GM21381 (cell line): Measurements from ENCODE around the gene S100A12.

ENCODE experiments used
- ATAC-seq: cut with Tn5 transposase; IDR thresholded peaks from one replicate; pipeline ENCODE4 v1.9.1; 2021; ENCODE audit warnings: mild to moderate bottlenecking, moderate library complexity; ENCODE audit not compliant: unreplicated experiment

S100A12 gene

DNA sequence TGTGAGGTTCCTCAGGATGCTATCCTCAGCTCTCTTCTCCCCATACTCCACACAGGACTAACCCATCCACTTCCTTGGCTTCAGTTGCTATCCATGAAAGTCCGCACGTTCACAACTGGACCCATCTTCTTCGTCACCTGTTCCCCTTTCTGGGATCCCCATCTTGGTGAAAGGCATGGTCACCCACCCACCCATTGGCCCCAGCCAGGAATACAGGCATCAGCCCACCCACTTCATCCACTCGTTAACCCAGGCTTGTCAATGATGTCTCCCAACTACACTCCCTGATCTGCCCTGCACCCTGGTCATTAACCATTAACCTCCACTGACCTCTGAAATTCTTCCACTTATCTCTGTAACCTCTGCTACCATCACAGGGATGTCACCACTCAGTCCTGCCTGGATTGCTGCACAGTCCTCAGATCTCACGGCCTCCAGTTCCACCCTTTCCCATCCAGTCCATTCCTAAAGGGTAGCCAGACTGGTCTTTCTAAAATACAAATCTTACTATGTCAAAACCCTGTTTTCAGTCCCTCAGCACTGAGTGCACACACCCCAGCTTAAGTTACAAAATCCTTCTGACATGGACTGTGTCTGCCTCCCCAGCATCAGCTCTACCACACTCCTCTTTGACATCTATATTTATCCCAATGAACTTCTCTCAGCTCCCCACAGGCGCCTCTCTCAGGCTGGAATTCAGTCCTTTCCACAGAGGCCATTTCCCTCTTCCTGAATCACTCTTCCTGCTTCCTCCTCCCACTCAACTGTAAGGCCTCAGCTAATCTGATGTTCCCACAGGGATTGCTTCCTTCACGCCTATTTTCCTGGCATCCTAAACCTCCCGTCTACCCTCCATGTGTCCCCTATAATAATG lies 37.2 kb downstream of the S100A12 start:
- ATAC-seq = no peak

DNA sequence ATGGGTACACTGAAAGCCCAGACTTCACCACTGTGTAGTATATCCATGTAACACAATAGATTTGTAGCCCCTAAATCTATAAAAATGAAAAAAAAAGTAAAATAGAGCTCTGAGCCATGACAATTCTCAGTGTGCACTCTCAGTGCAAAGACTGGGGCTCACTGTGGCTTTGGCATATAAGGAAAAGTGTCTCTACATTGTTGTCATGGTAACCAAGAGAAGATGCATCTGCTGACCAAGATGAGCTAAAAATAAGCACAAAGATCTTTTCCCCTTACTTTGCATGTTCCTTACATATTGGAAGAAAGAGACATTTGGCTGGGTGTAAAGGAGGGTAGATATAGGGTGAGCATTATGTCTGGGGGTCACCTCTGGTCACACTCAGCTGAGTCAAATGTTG lies 38.8 kb downstream of the S100A12 start:
- ATAC-seq = no peak

DNA sequence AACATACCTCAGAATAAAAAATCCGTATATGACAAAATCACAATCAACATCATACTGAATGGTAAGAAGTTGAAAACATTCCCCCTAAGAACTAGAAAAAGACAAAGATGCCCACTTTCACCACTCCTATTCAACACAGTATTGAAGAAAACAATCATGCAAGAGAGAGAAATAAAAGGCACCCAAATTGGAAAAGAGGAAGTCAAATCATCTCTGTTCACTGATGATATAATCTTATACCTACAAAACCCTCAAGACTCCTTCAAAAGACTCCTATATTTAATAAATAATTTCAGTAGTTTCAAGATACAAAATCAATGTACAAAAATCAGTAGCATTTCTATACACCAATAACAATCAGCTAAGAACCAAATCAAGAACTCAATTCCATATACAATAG lies 41.5 kb downstream of the S100A12 start:
- ATAC-seq = no peak

DNA sequence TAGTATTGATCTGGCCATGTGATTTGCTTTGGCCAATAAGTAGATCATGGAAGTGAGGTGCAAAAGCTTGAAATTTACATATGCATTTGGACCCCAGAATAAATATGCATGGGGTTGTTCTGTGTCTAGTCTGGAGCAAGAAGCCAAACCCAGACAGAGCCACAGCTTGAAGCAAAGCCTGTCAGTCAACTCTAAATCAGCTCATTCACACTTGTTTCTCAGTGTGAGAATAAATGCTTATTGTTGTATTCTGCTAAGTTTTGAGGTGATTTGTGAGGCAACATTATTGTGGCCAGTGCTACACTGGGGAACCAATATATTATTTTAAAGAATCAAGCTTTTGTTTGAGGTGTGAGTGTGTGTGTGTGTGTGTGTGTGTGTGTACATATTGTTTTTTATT lies 50.5 kb downstream of the S100A12 start:
- no peak for ATAC-seq
